LNCaP clone FGC (cell line): ENCODE measurements around the gene CASP4.

Experiments used
- DNase-seq: peaks from one replicate; pipeline ENCODE4 v3.0.0-alpha.2; 2011; ENCODE audit warnings: low read depth
- H3K4me3 ChIP-seq: 2 replicates; pipeline ENCODE4 v1.5.1; 2011; ENCODE audit warnings: mild to moderate bottlenecking, low read depth, low read length, control low read depth
- TF ChIP-seq, protein P1 (sequence below): IDR thresholded peaks from 2 replicates; pipeline ENCODE4 v1.5.1; 2012; ENCODE audit warnings: mild to moderate bottlenecking; ENCODE audit not compliant: control insufficient read depth, insufficient read depth; ENCODE audit errors: extremely low read depth

CASP4 gene

DNA sequence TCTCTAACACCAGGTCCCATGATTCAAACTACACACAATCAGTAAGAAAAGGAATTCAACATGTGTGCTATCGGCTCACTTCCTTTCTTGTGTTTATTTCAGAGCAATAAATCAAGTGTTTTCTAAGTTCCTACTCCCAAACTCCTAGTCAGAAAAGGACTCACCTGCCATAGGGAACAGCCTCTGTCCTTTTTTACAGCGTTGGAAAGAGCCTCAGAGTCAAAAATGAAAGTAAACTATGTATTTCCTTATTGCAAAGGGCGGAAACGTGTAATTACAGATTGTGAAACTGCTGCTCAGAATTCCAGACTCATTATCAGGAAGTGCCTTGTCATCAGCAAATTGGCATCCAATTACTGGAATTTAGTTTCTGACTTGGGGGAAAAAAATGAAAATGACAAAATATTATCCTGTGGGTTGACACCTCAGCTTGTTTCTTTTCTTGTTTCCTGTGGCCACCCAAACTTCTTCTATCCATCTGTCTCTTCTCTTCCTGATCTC lies at the start of gene CASP4:
Gene CASP4, minus strand, starts transcription at position 220 of the 501 bp plus-strand sequence. Its CDS starts 49 bp downstream, at position 171.
- H3K4me3 ChIP-seq: peak within 1 kb of the TSS; percentile 61
- peak; percentile 31 for DNase-seq
- TF ChIP-seq, protein P1, sequence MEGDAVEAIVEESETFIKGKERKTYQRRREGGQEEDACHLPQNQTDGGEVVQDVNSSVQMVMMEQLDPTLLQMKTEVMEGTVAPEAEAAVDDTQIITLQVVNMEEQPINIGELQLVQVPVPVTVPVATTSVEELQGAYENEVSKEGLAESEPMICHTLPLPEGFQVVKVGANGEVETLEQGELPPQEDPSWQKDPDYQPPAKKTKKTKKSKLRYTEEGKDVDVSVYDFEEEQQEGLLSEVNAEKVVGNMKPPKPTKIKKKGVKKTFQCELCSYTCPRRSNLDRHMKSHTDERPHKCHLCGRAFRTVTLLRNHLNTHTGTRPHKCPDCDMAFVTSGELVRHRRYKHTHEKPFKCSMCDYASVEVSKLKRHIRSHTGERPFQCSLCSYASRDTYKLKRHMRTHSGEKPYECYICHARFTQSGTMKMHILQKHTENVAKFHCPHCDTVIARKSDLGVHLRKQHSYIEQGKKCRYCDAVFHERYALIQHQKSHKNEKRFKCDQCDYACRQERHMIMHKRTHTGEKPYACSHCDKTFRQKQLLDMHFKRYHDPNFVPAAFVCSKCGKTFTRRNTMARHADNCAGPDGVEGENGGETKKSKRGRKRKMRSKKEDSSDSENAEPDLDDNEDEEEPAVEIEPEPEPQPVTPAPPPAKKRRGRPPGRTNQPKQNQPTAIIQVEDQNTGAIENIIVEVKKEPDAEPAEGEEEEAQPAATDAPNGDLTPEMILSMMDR: no peak

GRCh38 chr11:105007463-105007862 lies 39.1 kb upstream of the CASP4 start:
- no peak for DNase-seq
- H3K4me3 ChIP-seq: no peak overlapping the region
- TF ChIP-seq, protein P1: no peak

GRCh38 chr11:105005451-105005845 lies 37.1 kb upstream of the CASP4 start:
- H3K4me3 ChIP-seq: no peak overlapping the region
- no peak for DNase-seq
- TF ChIP-seq, protein P1: no peak

- H3K4me3 ChIP-seq: no peak overlapping the region
- TF ChIP-seq, protein P1: no peak
- no peak for DNase-seq
Measured at GRCh38 chr11:105004021-105004420, 35.6 kb upstream of the CASP4 start.

DNA sequence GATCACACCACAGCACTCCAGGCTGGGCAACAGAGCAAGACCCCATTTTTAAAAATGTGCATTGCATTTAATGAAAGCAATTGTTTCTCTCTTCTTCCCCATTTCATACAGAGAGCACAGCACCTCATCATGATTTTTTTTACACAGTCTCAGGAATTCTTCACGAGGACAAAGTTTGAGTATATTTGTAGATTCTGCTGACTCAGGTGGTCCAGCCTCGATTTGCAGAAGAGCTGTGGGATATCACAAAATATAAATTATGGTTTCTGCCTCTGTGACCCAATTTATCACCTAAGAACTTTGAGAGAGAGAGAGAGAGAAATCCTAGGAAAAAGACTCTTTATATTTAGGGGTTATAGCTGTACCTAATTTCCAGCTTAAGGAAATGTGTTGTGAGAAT lies 34.8 kb upstream of the CASP4 start:
- DNase-seq: no peak
- TF ChIP-seq, protein P1: no peak
- no peak overlapping the region for H3K4me3 ChIP-seq

GRCh38 chr11:105000797-105001196 lies 32.4 kb upstream of the CASP4 start:
- no peak for DNase-seq
- TF ChIP-seq, protein P1: peak; percentile 65
- no peak overlapping the region for H3K4me3 ChIP-seq

GRCh38 chr11:105000167-105000566 lies 31.8 kb upstream of the CASP4 start:
- TF ChIP-seq, protein P1: no peak
- no peak for DNase-seq
- H3K4me3 ChIP-seq: no peak overlapping the region
